ENCODE data around the gene OSBPL1A.
"Not testable (repeated sequence)": the region's sequence is repeated elsewhere in the genome, so short reads cannot be mapped to it uniquely, and the experiment has no call there.

The OSBPL1A gene

DNA sequence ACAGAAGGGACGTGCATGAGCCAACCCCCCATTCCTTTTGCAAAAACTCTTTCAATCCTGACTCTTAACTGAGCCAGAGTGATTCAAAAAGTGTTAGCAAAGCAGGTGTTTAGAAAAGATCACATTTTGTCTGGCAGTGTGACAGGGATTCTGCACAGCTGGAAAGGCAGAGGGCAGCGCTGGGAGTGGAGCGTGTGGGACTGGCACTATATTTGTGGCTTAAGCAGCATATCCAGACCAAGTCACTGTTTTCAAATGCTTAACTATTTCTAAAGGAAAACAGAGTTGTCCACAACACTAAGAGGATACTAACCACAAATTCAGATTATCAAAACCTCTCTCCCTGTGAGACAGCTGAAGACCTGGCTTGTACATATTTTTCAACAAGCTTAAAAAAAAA is 239.8 kb downstream of the OSBPL1A start:
- no peak overlapping the region for H3K27ac ChIP-seq (ENCODE audit: low read depth, low read length)

GRCh38 chr18:24153397-24153796 is 244.2 kb downstream of the OSBPL1A start:
- H3K4me2 ChIP-seq (ENCODE audit: low read depth, low read length, poor library complexity, severe bottlenecking), result no peak overlapping the region
- H3K27me3 ChIP-seq (ENCODE audit: low read length), result no peaks in the 10 kb centered on the region
- H3F3A ChIP-seq (ENCODE audit: insufficient read depth), result no peaks in the 10 kb centered on the region
- H4K20me1 ChIP-seq (ENCODE audit: low read depth, low read length), result no peaks in the 10 kb centered on the region
- no peaks in the 10 kb centered on the region for H3K36me3 ChIP-seq (ENCODE audit: low read length)
- H3K79me2 ChIP-seq (ENCODE audit: insufficient read depth, low read length), result no peaks in the 10 kb centered on the region
- no peaks in the 10 kb centered on the region for H3K9me3 ChIP-seq (ENCODE audit: insufficient read depth, low read length)
- H3K9me2 ChIP-seq (replicated peaks; ENCODE audit: insufficient read depth, low read length), result no peaks in the 10 kb centered on the region
- no peak overlapping the region for H3K9ac ChIP-seq (ENCODE audit: low read length)
- no peak overlapping the region for H3K4me3 ChIP-seq (ENCODE audit: insufficient read depth, low read length, poor library complexity, severe bottlenecking)
- H3K27ac ChIP-seq (ENCODE audit: low read depth, low read length), result no peak overlapping the region
- no peak for TF ChIP-seq EZH2phosphoT487 (conservative IDR thresholded peaks at IDR 0.05; ENCODE audit: low read length)
- TF ChIP-seq CTCF (IDR thresholded peaks at IDR 0.05; ENCODE audit: insufficient read depth, low read length, poor library complexity, severe bottlenecking), result no peak
- H2AFZ ChIP-seq (ENCODE audit: low read depth, low read length, severe bottlenecking), result no peak overlapping the region

More for the DNA sequence above, 239.8 kb downstream of the OSBPL1A start:
- Histone ChIP-seq H3K4me2 (ENCODE audit: low read depth, low read length, poor library complexity, severe bottlenecking) (no peak overlapping the region), H4K20me1 (ENCODE audit: low read depth, low read length) (no peaks in the 10 kb centered on the region), H3K9me2 (replicated peaks; ENCODE audit: insufficient read depth, low read length) (no peaks in the 10 kb centered on the region), H3F3A (ENCODE audit: insufficient read depth) (no peaks in the 10 kb centered on the region), H3K79me2 (ENCODE audit: insufficient read depth, low read length) (no peaks in the 10 kb centered on the region), H3K27me3 (ENCODE audit: low read length) (no peaks in the 10 kb centered on the region), H3K9me3 (ENCODE audit: insufficient read depth, low read length) (no peaks in the 10 kb centered on the region), H3K4me3 (ENCODE audit: insufficient read depth, low read length, poor library complexity, severe bottlenecking) (no peak overlapping the region), H2AFZ (ENCODE audit: low read depth, low read length, severe bottlenecking) (no peak overlapping the region), H3K9ac (ENCODE audit: low read length) (no peak overlapping the region), H3K36me3 (ENCODE audit: low read length) (no peaks in the 10 kb centered on the region)
- TF ChIP-seq CTCF (IDR thresholded peaks at IDR 0.05; ENCODE audit: insufficient read depth, low read length, poor library complexity, severe bottlenecking) (no peak), EZH2phosphoT487 (conservative IDR thresholded peaks at IDR 0.05; ENCODE audit: low read length) (no peak)

GRCh38 chr18:24149591-24149990 is 248.0 kb downstream of the OSBPL1A start:
- H3K36me3 ChIP-seq (ENCODE audit: low read length); H2AFZ ChIP-seq (ENCODE audit: low read depth, low read length, severe bottlenecking); H3K27me3 ChIP-seq (ENCODE audit: low read length): not testable (repeated sequence)

DNA sequence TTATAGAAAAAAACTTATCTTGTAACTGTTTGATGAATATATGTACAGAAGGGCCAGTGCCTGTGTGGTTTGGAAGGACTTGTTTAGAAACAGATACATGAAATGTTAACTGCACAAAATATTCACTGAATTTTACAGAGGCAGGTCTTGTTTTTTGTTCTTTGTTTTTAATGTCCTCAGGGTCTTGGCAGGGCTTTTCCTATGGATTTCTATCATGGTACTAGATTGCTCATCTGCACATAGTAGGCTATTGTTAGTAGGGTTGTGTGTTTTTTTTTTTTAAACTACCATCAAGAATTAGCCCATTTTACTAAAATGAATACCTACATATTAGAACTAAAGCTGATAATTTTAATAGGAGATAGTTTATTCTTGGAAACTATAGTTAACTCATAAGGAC is 255.2 kb downstream of the OSBPL1A start:
- Histone ChIP-seq H3K36me3 (ENCODE audit: low read length) (no peaks in the 10 kb centered on the region), H3K27me3 (ENCODE audit: low read length) (no peaks in the 10 kb centered on the region), H4K20me1 (ENCODE audit: low read depth, low read length) (no peaks in the 10 kb centered on the region), H3K4me3 (ENCODE audit: insufficient read depth, low read length, poor library complexity, severe bottlenecking) (no peak overlapping the region), H2AFZ (ENCODE audit: low read depth, low read length, severe bottlenecking) (no peak overlapping the region), H3K27ac (ENCODE audit: low read depth, low read length) (no peak overlapping the region), H3K9ac (ENCODE audit: low read length) (no peak overlapping the region), H3K79me2 (ENCODE audit: insufficient read depth, low read length) (no peaks in the 10 kb centered on the region), H3K4me2 (ENCODE audit: low read depth, low read length, poor library complexity, severe bottlenecking) (no peak overlapping the region), H3K9me3 (ENCODE audit: insufficient read depth, low read length) (no peaks in the 10 kb centered on the region), H3K9me2 (replicated peaks; ENCODE audit: insufficient read depth, low read length) (no peaks in the 10 kb centered on the region), H3F3A (ENCODE audit: insufficient read depth) (no peaks in the 10 kb centered on the region)
- no peak for TF ChIP-seq EZH2phosphoT487 (conservative IDR thresholded peaks at IDR 0.05; ENCODE audit: low read length)
- TF ChIP-seq CTCF (IDR thresholded peaks at IDR 0.05; ENCODE audit: insufficient read depth, low read length, poor library complexity, severe bottlenecking), result no peak

More at GRCh38 chr18:24149591-24149990, 248.0 kb downstream of the OSBPL1A start:
- not testable (repeated sequence) for H3K9me3 ChIP-seq (ENCODE audit: insufficient read depth, low read length); H3K27ac ChIP-seq (ENCODE audit: low read depth, low read length); H3K9ac ChIP-seq (ENCODE audit: low read length); H3F3A ChIP-seq (ENCODE audit: insufficient read depth); H3K4me3 ChIP-seq (ENCODE audit: insufficient read depth, low read length, poor library complexity, severe bottlenecking); H3K9me2 ChIP-seq (replicated peaks; ENCODE audit: insufficient read depth, low read length); H4K20me1 ChIP-seq (ENCODE audit: low read depth, low read length); H3K79me2 ChIP-seq (ENCODE audit: insufficient read depth, low read length); H3K4me2 ChIP-seq (ENCODE audit: low read depth, low read length, poor library complexity, severe bottlenecking)

Measured in SU-DHL-6 (cell line).